HG03378 (cell line): ENCODE measurements around the gene RPUSD1.

Experiments
- ATAC-seq: cut with Tn5 transposase; IDR thresholded peaks from one replicate; pipeline ENCODE4 v1.9.1; 2021; ENCODE audit warnings: mild to moderate bottlenecking, moderate library complexity; ENCODE audit not compliant: unreplicated experiment

RPUSD1 gene

GRCh38 chr16:819336-820043 lies 31.3 kb upstream of the RPUSD1 start:
- ATAC-seq: no peak

GRCh38 chr16:818592-818991 lies 30.4 kb upstream of the RPUSD1 start:
- ATAC-seq: no peak

DNA sequence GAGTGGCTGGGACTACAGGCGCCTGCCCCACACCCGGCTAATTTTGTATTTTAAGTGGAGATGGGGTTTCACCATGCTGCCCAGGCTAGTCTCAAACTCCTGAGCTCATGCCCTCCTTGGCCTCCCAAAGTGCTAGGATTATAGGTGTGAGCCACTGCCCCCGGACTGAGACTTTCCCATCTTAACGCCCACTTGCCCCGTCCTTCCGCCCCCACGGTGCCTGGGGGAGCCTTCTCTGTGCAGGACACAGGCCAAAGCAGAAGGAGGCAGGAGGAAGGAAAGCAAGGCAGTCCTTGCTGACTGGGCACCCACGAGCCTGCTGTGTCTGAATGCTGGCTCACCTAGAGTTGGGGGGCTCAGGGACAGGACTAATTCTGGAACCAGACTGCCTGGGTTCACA lies 30.0 kb upstream of the RPUSD1 start:
- ATAC-seq: no peak

GRCh38 chr16:817001-817906 lies 29.1 kb upstream of the RPUSD1 start:
- no peak for ATAC-seq

DNA sequence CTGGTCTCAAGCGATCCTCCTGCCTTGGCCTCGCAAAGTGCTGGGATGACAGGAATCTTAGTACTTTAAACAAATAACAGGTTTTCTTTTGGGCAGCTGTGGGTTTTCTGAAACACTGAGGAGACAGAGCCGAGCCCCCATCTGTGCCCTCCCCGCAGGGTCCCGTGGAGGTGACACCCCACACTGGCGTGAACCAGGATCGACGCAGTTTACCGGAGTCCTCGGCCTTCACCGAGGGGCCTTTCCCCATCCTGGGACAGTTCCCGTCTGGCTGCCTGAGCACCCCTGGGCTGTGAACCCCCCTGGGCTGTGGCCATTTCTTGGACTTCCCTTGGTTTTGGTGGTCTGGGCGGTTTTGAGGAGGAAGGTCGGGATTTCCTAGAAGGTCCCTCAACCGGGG lies 27.7 kb upstream of the RPUSD1 start:
- ATAC-seq: no peak

GRCh38 chr16:814974-815373 lies 26.8 kb upstream of the RPUSD1 start:
- ATAC-seq: no peak

- ATAC-seq: no peak
Observed at GRCh38 chr16:813916-814412, 25.8 kb upstream of the RPUSD1 start.

DNA sequence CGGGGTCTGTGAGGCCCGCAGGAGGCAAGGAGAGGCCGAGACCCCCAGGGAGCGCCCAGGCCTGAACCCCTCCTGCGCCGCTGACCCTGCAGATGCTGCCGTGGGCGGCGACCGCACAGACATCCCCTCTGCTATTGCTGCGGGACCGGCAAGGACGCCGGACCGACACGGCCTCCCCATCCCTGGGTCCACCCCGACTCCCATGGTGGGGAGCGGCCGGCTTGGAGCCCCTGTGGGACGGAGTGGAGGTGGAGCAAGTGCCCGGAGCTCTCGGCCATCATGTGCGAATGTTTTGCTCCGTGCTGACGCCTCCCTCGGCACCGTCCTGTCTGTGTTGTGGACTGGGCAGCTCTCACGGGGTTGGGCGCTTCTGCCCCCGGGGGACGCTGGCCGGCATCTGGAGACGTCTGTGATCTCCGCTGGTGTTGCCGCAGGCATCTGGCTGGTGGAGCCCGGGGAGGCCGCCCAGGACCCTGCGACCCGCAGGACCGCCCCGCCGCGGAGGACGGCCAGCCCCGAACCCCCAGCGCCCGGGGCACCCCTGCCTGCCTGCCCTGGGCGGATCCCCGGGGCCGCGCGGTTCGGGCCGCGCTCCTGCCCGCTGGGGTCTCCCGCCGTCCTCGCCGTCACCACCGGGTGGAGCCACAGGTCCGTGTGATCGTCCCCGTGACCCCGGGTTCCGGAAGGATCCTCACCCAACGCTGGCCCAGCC lies 25.2 kb upstream of the RPUSD1 start:
- no peak for ATAC-seq

GRCh38 chr16:808085-808386 lies 19.9 kb upstream of the RPUSD1 start:
- no peak for ATAC-seq

GRCh38 chr16:807347-808084 lies 19.3 kb upstream of the RPUSD1 start:
- peak; percentile 72 for ATAC-seq

DNA sequence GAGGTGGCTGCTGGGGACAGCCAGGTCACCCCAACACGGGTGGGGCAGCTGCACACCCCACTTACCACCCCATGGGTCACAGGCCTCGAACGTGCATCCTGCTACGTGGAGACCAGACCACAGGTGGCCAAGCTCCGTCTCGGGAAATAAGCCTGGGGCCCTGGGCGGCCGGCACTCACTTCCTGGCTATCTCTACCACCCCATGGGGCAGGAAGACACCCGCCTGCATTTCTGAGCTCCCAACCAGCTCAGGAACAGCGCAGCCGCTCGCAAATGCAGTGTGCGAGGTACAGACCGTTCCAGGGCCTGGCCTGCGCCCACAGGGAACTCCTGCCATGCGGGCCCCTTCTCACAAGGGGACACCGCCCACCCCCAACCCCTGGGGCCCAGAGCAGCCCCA lies 17.3 kb upstream of the RPUSD1 start:
- ATAC-seq: no peak

- ATAC-seq: no peak
Observed at GRCh38 chr16:804193-805048, 16.2 kb upstream of the RPUSD1 start.

- ATAC-seq: no peak
Observed at GRCh38 chr16:803754-804080, 15.5 kb upstream of the RPUSD1 start.

- ATAC-seq: no peak
Observed at GRCh38 chr16:802914-803753, 15.0 kb upstream of the RPUSD1 start.

GRCh38 chr16:802461-802860 lies 14.3 kb upstream of the RPUSD1 start:
- no peak for ATAC-seq

DNA sequence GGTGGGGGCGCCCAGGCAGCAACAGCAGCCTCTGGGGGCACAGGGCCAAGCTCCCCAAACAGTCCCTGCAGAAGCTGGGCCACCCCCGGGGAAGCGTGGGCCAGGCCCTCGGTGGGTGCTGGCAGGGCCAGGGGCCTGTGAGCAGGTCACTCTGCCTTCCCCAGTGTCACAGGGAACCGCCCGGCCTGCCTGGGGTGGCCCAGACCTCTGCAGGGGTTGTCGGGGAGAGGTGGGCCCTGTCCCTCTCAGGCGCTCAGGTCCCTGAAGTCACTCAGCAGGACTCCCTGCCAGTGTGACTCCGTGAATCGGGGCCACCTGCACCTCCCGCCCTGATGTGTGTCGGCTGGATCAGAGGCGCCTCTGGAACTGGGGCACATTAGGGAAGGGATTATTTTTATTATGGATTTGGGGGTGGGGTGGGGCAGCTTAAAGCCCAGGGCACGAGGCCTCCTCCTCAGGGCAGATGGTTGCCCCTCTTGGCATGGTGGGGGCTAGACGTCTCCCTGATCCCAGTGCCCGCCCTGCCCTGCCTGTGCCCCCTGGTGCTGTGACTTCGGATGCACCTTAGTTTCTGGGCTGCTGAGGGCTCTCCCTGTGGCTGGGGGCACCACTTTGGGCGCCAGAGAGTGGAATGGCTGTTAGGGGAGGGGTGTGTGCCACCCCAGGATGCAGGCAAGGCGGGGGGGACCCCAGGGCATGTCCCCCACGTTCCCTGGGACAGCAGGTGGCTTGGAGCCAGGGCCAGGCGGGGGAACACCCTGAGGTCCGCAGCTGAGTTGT lies 13.6 kb upstream of the RPUSD1 start:
- no peak for ATAC-seq

GRCh38 chr16:800834-801511 lies 12.8 kb upstream of the RPUSD1 start:
- ATAC-seq: no peak
